Measurements from ENCODE around the gene FAM98A.

The FAM98A gene

DNA sequence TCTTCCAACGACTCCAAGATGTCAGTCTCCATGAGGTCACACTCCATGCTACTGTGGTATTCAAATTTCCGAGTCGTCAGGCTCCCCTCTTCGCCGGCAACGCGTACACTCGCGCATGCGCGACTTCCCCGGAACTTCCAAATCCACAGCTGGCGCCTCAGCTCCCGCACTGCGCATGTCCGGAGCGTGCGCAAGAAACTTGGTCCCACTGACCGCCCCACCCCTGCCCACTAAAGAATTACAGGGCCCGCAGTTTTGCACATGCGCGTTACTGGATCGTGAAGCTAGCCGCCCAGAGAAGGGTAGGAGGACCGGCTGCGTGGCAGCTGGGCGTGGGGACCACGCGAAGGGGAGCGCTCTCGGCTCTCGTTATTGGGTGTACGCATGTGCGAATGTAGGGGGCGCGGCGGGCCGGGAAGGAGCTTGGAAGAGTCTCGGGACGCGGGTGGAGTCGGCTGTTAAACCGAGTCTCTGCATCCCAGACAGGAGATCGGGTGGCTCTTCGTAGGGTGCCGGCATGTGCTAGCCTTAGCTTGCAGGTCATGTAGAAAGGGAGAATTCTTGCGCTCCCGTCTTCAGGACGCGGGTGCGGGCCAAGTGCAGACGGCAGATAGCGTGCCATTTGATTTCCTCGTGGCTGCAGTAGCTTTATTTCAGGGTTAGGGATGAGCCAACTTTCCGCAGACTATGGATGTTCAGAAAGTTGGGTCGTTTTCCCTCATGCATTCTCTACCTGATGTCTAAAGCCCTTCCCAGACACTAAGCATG, at the start of gene FAM98A:
Gene FAM98A (minus strand): TSS at position 125 of the 768 bp plus-strand sequence. CDS start 78 bp downstream, at position 47.
- DNase-seq (ENCODE audit: low read depth): peak; percentile 98

DNA sequence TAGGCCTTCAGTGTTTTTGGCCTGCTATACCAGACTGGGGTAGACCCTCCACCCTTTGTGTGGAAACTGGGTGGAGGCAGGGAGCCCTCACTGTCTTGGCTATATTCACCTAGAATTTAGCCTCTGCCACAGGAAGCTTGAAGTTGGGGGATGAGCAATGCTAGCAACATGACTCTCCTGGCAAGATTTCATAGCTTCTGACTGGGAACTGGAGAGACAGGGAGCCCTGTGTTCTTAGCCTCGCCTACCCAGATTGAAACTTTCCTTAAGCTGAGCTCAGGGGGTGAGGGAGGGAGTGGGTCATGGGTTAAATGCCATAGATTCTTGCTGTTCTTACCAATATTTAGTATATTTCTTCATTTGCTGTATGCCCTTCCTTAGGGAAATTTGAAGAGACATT, 46.8 kb upstream of the FAM98A start:
- no peak for DNase-seq (ENCODE audit: low read depth)

DNA sequence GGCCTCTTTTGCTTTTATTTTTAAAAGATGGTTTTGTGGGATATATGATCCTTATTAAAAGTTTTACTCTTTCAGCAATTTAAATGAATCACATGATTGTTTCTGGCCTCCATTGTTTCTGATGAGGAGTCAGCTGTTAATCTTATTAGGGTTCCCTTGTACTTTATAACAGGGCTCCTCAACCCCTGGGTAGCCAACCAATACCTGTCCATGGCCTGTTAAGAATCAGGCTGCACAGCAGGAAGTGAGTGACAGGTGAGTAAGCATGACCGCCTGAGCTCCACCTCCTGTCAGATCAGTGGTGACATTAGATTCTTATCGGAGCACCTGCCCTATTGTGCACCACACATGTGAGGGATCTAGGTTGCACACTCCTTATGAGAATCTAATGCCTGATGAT, 45.1 kb upstream of the FAM98A start:
- DNase-seq (ENCODE audit: low read depth): no peak

GRCh38 chr2:33636001-33636400, 36.9 kb upstream of the FAM98A start:
- DNase-seq (ENCODE audit: low read depth): no peak

GRCh38 chr2:33634261-33634910, 35.3 kb upstream of the FAM98A start:
- DNase-seq (ENCODE audit: low read depth): no peak

DNA sequence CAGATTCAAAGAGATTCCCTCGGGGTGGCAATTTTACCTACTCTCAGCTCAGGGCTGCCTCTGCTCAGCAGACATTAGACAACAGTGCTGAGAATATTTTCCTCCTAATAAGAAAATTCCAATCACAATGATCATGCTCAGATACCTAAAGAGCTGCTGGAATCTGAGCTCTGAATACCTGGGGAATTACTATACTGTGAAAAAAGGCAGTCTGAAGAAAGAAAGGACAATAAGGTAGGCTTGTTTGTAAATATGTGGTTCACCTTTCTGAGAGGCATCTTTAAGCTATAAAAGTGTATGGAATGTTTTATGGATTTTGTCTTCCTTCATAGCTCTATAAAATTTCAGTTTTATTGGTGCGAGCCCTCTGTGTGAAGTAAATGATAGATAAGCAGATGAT, 34.2 kb upstream of the FAM98A start:
- no peak for DNase-seq (ENCODE audit: low read depth)

DNA sequence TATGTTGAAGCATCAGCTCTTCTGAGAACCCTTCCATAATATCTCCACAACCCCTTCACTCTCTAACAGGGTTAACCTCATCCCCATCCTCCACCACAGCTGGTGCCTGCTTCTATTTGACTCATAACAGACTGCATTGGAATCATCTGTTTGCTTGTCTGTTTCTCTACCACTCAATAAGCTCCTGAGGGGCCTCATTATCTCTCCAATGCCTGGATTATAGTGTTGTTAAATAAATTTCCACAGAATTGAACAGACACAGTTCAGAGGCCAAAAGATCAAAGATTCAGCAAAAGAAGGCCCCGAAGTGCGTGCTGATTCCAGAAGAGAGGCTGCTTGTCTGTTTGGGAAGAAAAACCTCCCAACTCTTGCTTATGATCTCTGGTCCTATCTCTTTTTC, 33.7 kb upstream of the FAM98A start:
- no peak for DNase-seq (ENCODE audit: low read depth)

DNA sequence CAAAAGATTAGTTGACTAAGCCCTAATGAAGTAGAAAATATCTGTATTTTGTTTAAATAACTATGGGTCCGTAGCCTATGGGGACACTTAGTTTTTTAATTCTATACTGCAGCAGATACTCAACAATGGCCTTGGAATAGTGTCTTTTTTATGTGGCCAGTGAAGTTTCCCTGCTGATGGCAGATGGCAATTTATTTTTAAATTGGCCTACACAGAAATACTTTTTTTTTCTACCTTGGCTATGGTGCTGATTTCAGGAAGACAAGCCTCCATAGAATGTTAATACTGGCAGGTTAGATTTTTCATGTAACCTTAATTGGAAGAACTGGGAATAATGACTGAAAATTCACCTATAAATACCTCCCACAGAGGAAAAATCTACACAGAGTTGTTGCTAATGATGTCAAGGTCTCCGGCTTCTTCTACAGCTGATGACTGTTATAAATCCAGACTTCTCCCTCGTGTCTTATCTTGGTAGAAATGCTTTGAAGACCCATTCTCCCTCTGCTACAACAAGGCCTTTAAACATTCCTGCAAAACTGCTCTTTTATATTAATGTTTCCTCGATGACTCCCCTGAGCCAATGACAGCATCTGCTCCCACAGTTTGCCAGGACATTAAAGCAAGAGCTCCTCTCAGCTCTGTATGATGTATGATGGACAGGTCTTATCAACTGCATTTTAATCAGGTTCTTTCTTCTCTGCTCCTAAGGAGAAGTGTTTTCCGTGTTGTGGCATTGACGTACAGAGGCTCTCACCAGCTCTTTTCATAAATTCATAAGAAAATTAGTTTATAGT, 29.1 kb upstream of the FAM98A start:
- no peak for DNase-seq (ENCODE audit: low read depth)

- no peak for DNase-seq (ENCODE audit: low read depth)
Measured at GRCh38 chr2:33619028-33619427, 19.9 kb upstream of the FAM98A start.

- no peak for DNase-seq (ENCODE audit: low read depth)
Measured at GRCh38 chr2:33617989-33618388, 18.9 kb upstream of the FAM98A start.

GRCh38 chr2:33617401-33617800, 18.3 kb upstream of the FAM98A start:
- no peak for DNase-seq (ENCODE audit: low read depth)

DNA sequence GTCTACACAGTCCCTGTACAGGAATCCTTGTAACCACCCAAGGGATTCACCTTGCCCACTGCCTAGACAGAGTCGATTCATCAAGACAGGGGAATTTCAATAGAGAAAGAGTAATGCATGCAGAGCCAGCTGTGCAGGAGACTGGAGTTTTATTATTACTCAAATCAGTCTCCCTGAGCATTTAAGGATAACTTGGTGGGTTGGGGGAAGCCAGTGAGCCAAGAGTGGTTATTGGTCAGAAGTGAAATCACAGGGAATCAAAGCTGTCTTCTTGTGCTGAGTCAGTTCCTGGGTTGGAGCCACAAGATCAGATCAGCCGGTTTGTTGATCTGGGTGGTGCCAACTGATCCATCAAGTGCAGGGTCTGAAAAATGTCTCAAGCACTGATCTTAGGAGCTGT, 17.8 kb upstream of the FAM98A start:
- DNase-seq (ENCODE audit: low read depth): no peak

GRCh38 chr2:33614190-33614589, 15.1 kb upstream of the FAM98A start:
- DNase-seq (ENCODE audit: low read depth): no peak

DNA sequence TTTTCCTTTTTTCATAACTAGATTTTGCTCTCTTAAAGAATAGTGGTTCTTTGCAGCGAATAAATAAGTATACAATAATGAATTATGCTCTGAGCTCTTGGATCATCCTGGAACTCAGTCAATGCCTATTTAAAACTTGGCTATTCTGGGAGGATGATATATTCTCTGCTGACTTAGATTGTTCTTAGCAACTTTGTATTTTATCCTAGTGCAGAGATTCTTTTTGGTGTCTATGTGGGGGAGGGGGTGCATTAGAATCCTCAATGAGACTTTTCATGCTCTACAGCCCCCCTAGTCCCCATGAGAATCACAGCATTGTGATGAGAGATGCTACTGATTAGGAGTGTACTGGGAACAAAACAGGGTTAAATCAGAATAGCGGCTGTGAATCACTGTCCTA, 8.8 kb upstream of the FAM98A start:
- no peak for DNase-seq (ENCODE audit: low read depth)

DNA sequence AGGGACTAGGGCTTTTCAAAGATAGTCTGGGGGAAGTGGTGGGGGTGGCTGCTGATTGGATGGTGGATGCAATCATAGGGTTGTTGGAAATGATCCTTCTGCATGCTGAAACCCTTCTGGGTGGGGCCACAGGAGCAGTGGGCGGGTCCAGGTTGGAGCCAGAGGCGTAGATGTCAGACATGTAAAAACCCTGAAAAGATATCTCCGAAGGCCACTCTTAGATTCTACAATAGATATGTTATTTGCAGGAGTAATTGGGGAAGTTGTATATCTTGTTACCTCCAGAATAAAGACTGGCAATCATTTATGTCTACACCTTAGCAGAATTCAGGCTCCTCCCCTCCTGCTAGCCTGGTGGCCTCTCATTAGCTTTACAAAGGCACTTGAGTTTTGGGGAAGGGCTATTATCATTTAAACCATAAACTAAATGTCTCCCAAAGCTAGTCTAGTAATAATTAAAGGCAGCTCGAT, 8.2 kb upstream of the FAM98A start:
- no peak for DNase-seq (ENCODE audit: low read depth)

DNA sequence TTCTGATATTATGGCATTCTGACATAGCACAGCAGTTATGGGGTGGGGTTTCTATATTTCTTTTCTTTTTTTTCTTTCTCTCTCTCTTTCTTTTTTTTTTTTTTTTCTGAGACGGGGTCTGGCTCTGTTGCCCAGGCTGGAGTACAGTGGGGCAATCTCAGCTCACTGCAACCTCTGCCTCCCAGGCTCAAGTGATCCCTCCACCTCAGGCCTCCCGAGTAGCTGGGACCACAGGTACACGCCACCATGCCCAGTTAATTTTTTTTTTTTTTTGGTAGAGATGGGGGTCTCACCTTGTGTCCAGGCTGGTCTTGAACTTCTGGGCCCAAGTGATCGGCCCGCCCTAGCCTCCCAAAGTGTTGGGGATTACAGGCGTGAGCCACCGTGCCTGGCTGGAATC, 7.5 kb upstream of the FAM98A start:
- DNase-seq (ENCODE audit: low read depth): no peak

DNA sequence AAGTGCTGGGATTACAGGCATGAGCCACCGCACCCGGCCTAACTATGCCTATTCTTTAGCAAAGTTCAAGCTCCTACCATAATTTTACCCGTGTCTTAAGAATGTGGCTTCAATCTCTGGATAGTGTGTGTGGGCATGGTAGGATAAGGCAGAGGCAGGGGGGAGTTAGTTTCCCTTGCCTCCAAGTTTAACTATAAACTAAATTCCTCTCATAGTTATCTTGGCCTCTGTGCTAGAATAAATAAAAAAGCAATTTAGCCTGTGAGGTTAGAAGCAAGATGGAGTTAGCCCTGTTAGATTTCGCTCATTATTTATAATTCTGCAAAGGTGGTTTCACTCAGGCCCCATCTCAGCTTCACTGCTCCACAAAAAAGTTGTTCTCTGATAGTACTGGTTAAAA, 7.0 kb upstream of the FAM98A start:
- no peak for DNase-seq (ENCODE audit: low read depth)

- DNase-seq (ENCODE audit: low read depth): no peak
Measured at GRCh38 chr2:33605056-33605455, 6.0 kb upstream of the FAM98A start.

GRCh38 chr2:33603416-33603815, 4.3 kb upstream of the FAM98A start:
- no peak for DNase-seq (ENCODE audit: low read depth)

- no peak for DNase-seq (ENCODE audit: low read depth)
Measured at GRCh38 chr2:33602201-33602830, 3.2 kb upstream of the FAM98A start.

DNA sequence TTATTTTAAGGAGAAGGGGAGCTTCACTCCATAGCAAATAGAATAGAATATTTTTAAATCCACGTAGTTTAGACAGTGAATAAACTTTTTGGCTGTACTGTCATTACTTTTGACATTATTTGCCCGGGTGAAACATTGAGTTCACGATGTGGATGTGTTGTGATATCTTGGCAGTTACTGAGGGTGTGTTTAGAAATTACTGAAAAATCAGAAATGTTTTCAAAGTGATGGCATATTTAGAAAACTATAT, 769 bp upstream of the FAM98A start:
- no peak for DNase-seq (ENCODE audit: low read depth)

- peak; percentile 3 for DNase-seq (ENCODE audit: low read depth)
Measured at GRCh38 chr2:33598561-33599174, 431 bp downstream of the FAM98A start.

All from stimulated activated CD8-positive, alpha-beta memory T cell treated with anti-CD3 and anti-CD28 coated beads, Interleukin-15, amount 100 ng/mL, for 24 hours (primary cell).